ENCODE results near the gene IQSEC3.
"Not testable (repeated sequence)": the region's sequence is repeated elsewhere in the genome, so short reads cannot be mapped to it uniquely, and the experiment has no call there.

Gene IQSEC3

GRCh38 chr12:22190-22529, 44.4 kb upstream of the IQSEC3 start:
- Histone ChIP-seq H3K9me3 (ENCODE audit: severe bottlenecking) (no peaks in the 10 kb centered on the region), H3K27ac (ENCODE audit: poor library complexity, severe bottlenecking) (no peak overlapping the region), H3K27me3 (ENCODE audit: insufficient read depth, poor library complexity, severe bottlenecking) (no peaks in the 10 kb centered on the region), H3K36me3 (ENCODE audit: low read depth) (peaks cover 24% of the 10 kb centered on the region), H3K4me3 (ENCODE audit: severe bottlenecking) (no peak overlapping the region), H3K4me1 (ENCODE audit: insufficient read depth, poor library complexity, severe bottlenecking) (no peaks in the 10 kb centered on the region)
- no peak for TF ChIP-seq CTCF (IDR thresholded peaks at IDR 0.05; ENCODE audit: poor library complexity, severe bottlenecking)
- peak; percentile 66; the same call in 2 of the 3 replicates for ATAC-seq (ENCODE audit: low read depth)
- DNase-seq (ENCODE audit: low spot score) = peak; percentile 60

- no peaks in the 10 kb centered on the region for H3K27me3 ChIP-seq (ENCODE audit: insufficient read depth, poor library complexity, severe bottlenecking)
- H3K36me3 ChIP-seq (ENCODE audit: low read depth) = peaks cover 24% of the 10 kb centered on the region
- H3K9me3 ChIP-seq (ENCODE audit: severe bottlenecking) = no peaks in the 10 kb centered on the region
- TF ChIP-seq CTCF (IDR thresholded peaks at IDR 0.05; ENCODE audit: poor library complexity, severe bottlenecking) = no peak
- ATAC-seq (ENCODE audit: low read depth) (no peak; the same call in 1 of the 3 replicates), DNase-seq (ENCODE audit: low spot score) (peak; percentile 58)
- no peaks in the 10 kb centered on the region for H3K4me1 ChIP-seq (ENCODE audit: insufficient read depth, poor library complexity, severe bottlenecking)
- no peak overlapping the region for H3K27ac ChIP-seq (ENCODE audit: poor library complexity, severe bottlenecking)
- H3K4me3 ChIP-seq (ENCODE audit: severe bottlenecking) = no peak overlapping the region
These were observed 43.9 kb upstream of the IQSEC3 start for GRCh38 chr12:22530-23201.

DNA sequence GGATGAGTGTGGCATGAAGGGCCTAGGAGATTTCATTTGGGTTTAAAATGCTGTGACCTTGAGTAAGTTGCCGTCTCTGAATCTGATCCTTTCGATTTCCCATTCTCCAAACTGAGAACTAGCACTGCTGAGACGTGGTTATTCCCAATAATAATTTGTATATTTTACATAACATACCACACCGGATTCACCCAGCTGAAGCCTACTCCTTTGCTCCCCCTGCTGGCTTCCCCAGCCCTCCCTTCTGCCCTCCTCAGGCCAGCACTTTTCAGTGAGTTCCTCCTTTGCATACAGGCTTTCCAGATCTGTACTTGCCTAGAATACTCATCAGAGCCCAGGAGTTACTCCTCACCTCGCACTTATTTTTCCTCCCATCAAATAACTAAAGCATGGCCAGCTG, 38.7 kb upstream of the IQSEC3 start:
- H3K4me1 ChIP-seq (ENCODE audit: insufficient read depth, poor library complexity, severe bottlenecking); H3K4me3 ChIP-seq (ENCODE audit: severe bottlenecking); H3K27ac ChIP-seq (ENCODE audit: poor library complexity, severe bottlenecking); H3K9me3 ChIP-seq (ENCODE audit: severe bottlenecking); H3K27me3 ChIP-seq (ENCODE audit: insufficient read depth, poor library complexity, severe bottlenecking); DNase-seq (ENCODE audit: low spot score); ATAC-seq (ENCODE audit: low read depth); H3K36me3 ChIP-seq (ENCODE audit: low read depth): not testable (repeated sequence)

DNA sequence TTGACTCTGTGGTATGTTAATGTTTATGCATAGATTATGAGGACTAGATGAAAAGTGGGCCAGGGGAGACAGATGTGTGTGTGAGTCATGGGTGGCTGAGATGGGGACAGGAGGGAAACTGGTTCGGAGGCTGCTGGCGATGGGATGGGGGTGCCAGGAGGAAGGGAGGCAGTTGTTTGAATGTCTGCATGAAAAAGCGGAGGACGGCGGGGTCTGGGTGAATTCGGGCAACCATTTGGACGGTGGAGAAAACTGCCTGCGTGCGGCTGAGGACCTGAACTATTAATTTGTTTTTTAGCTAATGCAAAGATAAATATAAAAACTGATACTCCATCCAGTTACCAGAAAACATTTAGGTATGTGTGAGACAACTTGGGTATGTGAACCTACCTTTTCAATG, 27.8 kb upstream of the IQSEC3 start:
- not testable (repeated sequence) for H3K4me3 ChIP-seq (ENCODE audit: severe bottlenecking); H3K27me3 ChIP-seq (ENCODE audit: insufficient read depth, poor library complexity, severe bottlenecking); H3K27ac ChIP-seq (ENCODE audit: poor library complexity, severe bottlenecking); H3K9me3 ChIP-seq (ENCODE audit: severe bottlenecking); H3K36me3 ChIP-seq (ENCODE audit: low read depth); H3K4me1 ChIP-seq (ENCODE audit: insufficient read depth, poor library complexity, severe bottlenecking); ATAC-seq (ENCODE audit: low read depth)
- peak; percentile 60 for DNase-seq (ENCODE audit: low spot score)

- H3K4me1 ChIP-seq (ENCODE audit: insufficient read depth, poor library complexity, severe bottlenecking); H3K4me3 ChIP-seq (ENCODE audit: severe bottlenecking); H3K27me3 ChIP-seq (ENCODE audit: insufficient read depth, poor library complexity, severe bottlenecking); H3K36me3 ChIP-seq (ENCODE audit: low read depth); H3K9me3 ChIP-seq (ENCODE audit: severe bottlenecking); H3K27ac ChIP-seq (ENCODE audit: poor library complexity, severe bottlenecking); ATAC-seq (ENCODE audit: low read depth): not testable (repeated sequence)
- peak; percentile 34 for DNase-seq (ENCODE audit: low spot score)
These were observed 26.9 kb upstream of the IQSEC3 start for GRCh38 chr12:39555-40265.

- H3K4me1 ChIP-seq (ENCODE audit: insufficient read depth, poor library complexity, severe bottlenecking); H3K27me3 ChIP-seq (ENCODE audit: insufficient read depth, poor library complexity, severe bottlenecking); ATAC-seq (ENCODE audit: low read depth); H3K4me3 ChIP-seq (ENCODE audit: severe bottlenecking); H3K27ac ChIP-seq (ENCODE audit: poor library complexity, severe bottlenecking); H3K9me3 ChIP-seq (ENCODE audit: severe bottlenecking); H3K36me3 ChIP-seq (ENCODE audit: low read depth): not testable (repeated sequence)
- peak; percentile 49 for DNase-seq (ENCODE audit: low spot score)
These were observed 22.2 kb upstream of the IQSEC3 start for GRCh38 chr12:44352-44751.

- not testable (repeated sequence) for H3K27me3 ChIP-seq (ENCODE audit: insufficient read depth, poor library complexity, severe bottlenecking); H3K36me3 ChIP-seq (ENCODE audit: low read depth); H3K9me3 ChIP-seq (ENCODE audit: severe bottlenecking); H3K4me1 ChIP-seq (ENCODE audit: insufficient read depth, poor library complexity, severe bottlenecking); H3K27ac ChIP-seq (ENCODE audit: poor library complexity, severe bottlenecking); H3K4me3 ChIP-seq (ENCODE audit: severe bottlenecking)
- ATAC-seq (ENCODE audit: low read depth) = peak; percentile 35; the same call in 2 of the 3 replicates
- DNase-seq (ENCODE audit: low spot score) = peak; percentile 65
These were observed 21.2 kb upstream of the IQSEC3 start for GRCh38 chr12:45235-45990.

- H3K27ac ChIP-seq (ENCODE audit: poor library complexity, severe bottlenecking); H3K9me3 ChIP-seq (ENCODE audit: severe bottlenecking); H3K36me3 ChIP-seq (ENCODE audit: low read depth); H3K4me1 ChIP-seq (ENCODE audit: insufficient read depth, poor library complexity, severe bottlenecking); H3K27me3 ChIP-seq (ENCODE audit: insufficient read depth, poor library complexity, severe bottlenecking); H3K4me3 ChIP-seq (ENCODE audit: severe bottlenecking): not testable (repeated sequence)
- ATAC-seq (ENCODE audit: low read depth) (0 out of 3 replicates have a peak, but pooled peaks have one; percentile 35), DNase-seq (ENCODE audit: low spot score) (peak; percentile 43)
These were observed 20.6 kb upstream of the IQSEC3 start for GRCh38 chr12:45991-46358.

- not testable (repeated sequence) for H3K9me3 ChIP-seq (ENCODE audit: severe bottlenecking); H3K36me3 ChIP-seq (ENCODE audit: low read depth); DNase-seq (ENCODE audit: low spot score); ATAC-seq (ENCODE audit: low read depth); H3K27me3 ChIP-seq (ENCODE audit: insufficient read depth, poor library complexity, severe bottlenecking); H3K4me3 ChIP-seq (ENCODE audit: severe bottlenecking); H3K27ac ChIP-seq (ENCODE audit: poor library complexity, severe bottlenecking); H3K4me1 ChIP-seq (ENCODE audit: insufficient read depth, poor library complexity, severe bottlenecking)
These were observed 20.0 kb upstream of the IQSEC3 start for GRCh38 chr12:46542-46941.

Data from RWPE2 (cell line).